Fibroblast of the aortic adventitia (primary cell): ENCODE measurements around the gene SGO1. TPM values are rescaled to one million over a fixed set of nuclear protein-coding genes. Genes with fewer than 3 reads are reported as not detected.
A peak's percentile ranks its signal among the peaks of the same experiment; 100 is the strongest.
"Not testable (repeated sequence)": the region's sequence is repeated elsewhere in the genome, so short reads cannot be mapped to it uniquely, and the experiment has no call there.

Source experiments
- DNase-seq: peaks from one replicate; pipeline ENCODE4 v3.0.0-alpha.2; 2010; ENCODE audit warnings: low read depth
- H3K4me3 ChIP-seq: 2 replicates; pipeline ENCODE4 v1.5.1; 2011; ENCODE audit warnings: low read depth, mild to moderate bottlenecking, control low read depth, low read length, moderate library complexity
- total RNA-seq: library from RNA; depleted of rRNA; stranded (reverse); fragments of >200 nt; gene quantifications from 2 replicates; pipeline ENCODE4 v1.2.3, GENCODE V29; 2012; ENCODE audit warnings: low replicate concordance
- TF ChIP-seq, protein P1 (sequence below): IDR thresholded peaks from 2 replicates; pipeline ENCODE4 v1.5.1; 2011; ENCODE audit warnings: mild to moderate bottlenecking, low read length, control low read depth, inconsistent platforms; ENCODE audit not compliant: insufficient read depth

SGO1 gene
- total RNA-seq, 1 donor, result 14.5 TPM

- DNase-seq, result no peak
- TF ChIP-seq, protein P1, sequence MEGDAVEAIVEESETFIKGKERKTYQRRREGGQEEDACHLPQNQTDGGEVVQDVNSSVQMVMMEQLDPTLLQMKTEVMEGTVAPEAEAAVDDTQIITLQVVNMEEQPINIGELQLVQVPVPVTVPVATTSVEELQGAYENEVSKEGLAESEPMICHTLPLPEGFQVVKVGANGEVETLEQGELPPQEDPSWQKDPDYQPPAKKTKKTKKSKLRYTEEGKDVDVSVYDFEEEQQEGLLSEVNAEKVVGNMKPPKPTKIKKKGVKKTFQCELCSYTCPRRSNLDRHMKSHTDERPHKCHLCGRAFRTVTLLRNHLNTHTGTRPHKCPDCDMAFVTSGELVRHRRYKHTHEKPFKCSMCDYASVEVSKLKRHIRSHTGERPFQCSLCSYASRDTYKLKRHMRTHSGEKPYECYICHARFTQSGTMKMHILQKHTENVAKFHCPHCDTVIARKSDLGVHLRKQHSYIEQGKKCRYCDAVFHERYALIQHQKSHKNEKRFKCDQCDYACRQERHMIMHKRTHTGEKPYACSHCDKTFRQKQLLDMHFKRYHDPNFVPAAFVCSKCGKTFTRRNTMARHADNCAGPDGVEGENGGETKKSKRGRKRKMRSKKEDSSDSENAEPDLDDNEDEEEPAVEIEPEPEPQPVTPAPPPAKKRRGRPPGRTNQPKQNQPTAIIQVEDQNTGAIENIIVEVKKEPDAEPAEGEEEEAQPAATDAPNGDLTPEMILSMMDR, result no peak
- no peak overlapping the region for H3K4me3 ChIP-seq
Observed at GRCh38 chr3:20218215-20218614, 32.2 kb upstream of the SGO1 start.

DNA sequence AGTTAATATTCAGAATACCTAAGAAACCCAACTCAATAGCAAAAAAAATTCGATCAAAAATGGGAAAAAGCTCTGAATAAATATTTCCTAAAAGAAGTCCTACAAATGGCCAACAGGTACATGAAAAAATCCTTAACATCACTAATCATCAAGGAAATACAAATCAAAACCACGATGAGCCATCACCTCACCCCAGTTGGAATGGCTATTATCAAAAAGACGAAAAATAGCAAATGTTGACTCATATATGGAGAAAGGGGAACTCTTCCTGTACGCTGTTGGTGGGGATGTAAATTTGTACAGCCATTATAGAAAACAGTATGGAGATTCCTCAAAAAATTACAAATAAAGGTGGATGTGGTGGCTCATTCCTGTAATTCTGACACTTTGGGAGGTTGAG is 29.6 kb upstream of the SGO1 start:
- DNase-seq, result no peak
- no peak overlapping the region for H3K4me3 ChIP-seq
- TF ChIP-seq, protein P1, result no peak

GRCh38 chr3:20213491-20213890 is 27.5 kb upstream of the SGO1 start:
- not testable (repeated sequence) for H3K4me3 ChIP-seq, DNase-seq

DNA sequence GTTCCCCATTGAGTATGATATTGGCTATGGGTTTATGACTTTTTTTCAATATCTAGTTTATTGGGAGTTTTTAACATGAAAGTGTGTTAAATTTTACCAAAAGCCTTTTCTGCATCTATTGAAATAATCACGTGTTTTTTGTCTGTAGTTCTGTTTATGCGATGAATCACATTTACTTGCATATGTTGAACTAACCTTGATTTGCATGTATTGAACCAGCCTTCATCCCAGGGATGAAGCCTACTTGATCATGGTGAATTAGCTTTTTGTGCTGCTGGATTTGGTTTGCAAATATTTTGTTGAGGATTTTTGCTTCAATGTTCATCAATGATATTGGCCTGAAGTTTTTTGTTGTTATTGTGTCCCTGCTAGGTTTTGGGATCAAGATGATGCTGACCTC is 21.9 kb upstream of the SGO1 start:
- not testable (repeated sequence) for DNase-seq, H3K4me3 ChIP-seq

GRCh38 chr3:20205898-20206297 is 19.9 kb upstream of the SGO1 start:
- DNase-seq, H3K4me3 ChIP-seq: not testable (repeated sequence)

DNA sequence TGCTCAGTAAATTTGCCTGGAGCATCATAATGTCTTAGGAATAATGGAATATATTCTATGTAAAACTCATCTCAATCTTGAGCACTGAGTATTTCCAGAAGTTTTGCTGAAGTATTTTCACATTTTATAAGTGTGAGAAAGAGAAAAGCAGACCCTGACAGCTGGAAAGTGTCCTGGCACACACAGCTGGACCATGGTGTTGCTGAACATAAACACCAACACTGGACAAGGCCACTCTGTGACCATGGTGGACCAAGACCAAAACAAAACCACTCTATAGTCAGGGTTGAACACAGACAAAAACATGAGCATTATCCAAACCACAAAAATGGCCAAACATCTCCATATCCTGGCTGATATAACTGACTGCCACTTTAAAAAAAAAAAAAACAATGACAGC is 15.1 kb upstream of the SGO1 start:
- TF ChIP-seq, protein P1, result no peak
- H3K4me3 ChIP-seq, result no peak overlapping the region
- DNase-seq, result no peak

DNA sequence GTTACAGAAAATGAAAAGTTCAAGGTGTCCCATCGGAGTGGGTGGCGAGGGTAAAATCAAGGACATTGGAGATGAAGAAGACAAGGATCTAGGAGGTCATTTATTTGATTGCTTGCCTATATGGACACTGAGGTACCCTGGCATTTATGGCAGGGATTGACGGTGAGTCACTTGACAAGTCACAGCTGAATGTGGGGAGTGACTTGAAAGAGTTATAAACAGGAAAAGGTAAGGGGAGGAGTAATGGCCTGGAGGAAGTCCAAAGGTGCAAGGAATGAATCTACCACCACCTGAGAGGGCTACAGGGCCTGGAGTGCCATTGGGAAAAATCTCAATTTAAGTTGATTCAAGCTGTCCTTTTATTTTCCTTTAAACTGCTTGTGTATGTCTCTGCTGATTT is 11.8 kb upstream of the SGO1 start:
- DNase-seq, result no peak
- no peak overlapping the region for H3K4me3 ChIP-seq
- TF ChIP-seq, protein P1, result no peak

DNA sequence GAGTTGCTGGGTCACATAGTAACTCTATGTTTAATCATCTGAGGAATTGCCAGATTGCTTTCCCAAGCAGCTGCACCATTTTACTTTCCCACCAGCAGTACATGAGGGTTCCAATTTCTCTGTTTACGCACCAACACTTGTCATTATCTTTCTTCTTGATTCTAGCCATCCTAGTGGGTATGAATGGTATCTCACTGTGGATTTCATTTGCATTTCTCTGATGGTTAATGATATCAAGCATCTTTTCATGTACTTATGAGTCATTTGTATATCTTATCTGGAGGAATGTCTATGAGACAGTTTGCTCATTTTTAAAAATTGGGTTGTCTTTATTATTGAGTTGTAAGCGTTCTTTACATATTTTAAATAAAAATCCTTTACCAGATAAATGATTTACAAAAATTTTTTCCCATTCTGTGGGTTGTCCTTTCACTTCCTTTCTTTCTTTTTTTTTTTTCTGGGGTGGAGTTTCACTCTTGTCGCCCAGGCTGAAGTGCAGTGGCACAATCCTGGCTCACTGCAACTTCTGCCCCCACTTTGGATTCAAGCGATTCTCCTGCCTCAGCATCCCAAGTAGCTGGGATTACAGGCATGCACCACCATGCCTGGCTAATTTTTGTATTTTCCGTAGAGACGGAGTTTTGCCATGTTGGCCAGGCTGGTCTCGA is 8.9 kb upstream of the SGO1 start:
- peak; percentile 16 for DNase-seq
- TF ChIP-seq, protein P1, result peak; percentile 6
- no peak overlapping the region for H3K4me3 ChIP-seq

GRCh38 chr3:20190991-20191390 is 5.0 kb upstream of the SGO1 start:
- TF ChIP-seq, protein P1, result no peak
- no peak overlapping the region for H3K4me3 ChIP-seq
- DNase-seq, result no peak
